ENCODE results near the gene RASSF7. TPM values are rescaled to one million over a fixed set of nuclear protein-coding genes. Genes with fewer than 3 reads are reported as not detected.
A peak's percentile ranks its signal among the peaks of the same experiment; 100 is the strongest.

RASSF7 gene
- total RNA-seq, 2 experiments from 2014 or later: 14.1 to 15.7 TPM

DNA sequence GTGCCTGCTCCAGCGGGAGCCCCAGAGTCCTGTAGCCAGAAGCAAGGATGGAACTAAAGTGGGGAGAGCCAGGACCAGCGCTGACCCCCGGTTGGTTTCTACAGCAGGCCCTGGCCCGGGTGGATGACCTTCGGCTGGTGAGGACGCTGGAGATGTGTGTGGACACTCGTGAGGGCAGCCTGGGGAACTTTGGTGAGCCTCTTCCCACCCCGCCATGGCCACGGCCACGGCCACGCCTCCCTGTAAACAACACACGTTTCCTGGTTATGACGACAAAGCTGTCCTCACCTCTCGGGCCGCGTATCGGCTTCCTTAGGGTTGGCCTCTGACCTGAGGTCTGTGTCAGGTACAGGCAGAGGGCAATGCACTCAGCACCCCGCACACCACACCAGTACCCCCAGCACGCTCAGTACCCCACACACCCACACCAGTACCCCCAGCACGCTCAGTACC lies 19.3 kb upstream of the RASSF7 start:
- no peaks in the 10 kb centered on the region for H3K9me3 ChIP-seq (ENCODE audit: control insufficient read depth in 1 of 2, insufficient read depth in 1 of 2, low read length in 2 of 2)
- TF ChIP-seq, protein P1, sequence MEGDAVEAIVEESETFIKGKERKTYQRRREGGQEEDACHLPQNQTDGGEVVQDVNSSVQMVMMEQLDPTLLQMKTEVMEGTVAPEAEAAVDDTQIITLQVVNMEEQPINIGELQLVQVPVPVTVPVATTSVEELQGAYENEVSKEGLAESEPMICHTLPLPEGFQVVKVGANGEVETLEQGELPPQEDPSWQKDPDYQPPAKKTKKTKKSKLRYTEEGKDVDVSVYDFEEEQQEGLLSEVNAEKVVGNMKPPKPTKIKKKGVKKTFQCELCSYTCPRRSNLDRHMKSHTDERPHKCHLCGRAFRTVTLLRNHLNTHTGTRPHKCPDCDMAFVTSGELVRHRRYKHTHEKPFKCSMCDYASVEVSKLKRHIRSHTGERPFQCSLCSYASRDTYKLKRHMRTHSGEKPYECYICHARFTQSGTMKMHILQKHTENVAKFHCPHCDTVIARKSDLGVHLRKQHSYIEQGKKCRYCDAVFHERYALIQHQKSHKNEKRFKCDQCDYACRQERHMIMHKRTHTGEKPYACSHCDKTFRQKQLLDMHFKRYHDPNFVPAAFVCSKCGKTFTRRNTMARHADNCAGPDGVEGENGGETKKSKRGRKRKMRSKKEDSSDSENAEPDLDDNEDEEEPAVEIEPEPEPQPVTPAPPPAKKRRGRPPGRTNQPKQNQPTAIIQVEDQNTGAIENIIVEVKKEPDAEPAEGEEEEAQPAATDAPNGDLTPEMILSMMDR (IDR thresholded peaks at IDR 0.05): no peak
- no peak overlapping the region for H3K27ac ChIP-seq (ENCODE audit: low read depth in 1 of 2, low read length in 2 of 2)
- ATAC-seq (ENCODE audit: poor library complexity) (no peak), DNase-seq (peak in 1 of 14 experiments; percentile 1)
- Mint-ChIP-seq H3K27me3 (no peaks in the 10 kb centered on the region), H3K4me3 (no peak overlapping the region), H3K4me1 (ENCODE audit: low read depth) (peaks cover 11% of the 10 kb centered on the region), H3K27ac (no peak overlapping the region), H3K9me3 (no peaks in the 10 kb centered on the region), H3K36me3 (ENCODE audit: low read depth) (no peaks in the 10 kb centered on the region)
- intact Hi-C loops (cut with DNase I, micrococcal nuclease): no loop called here
- no peaks in the 10 kb centered on the region for H3K36me3 ChIP-seq (ENCODE audit: insufficient read depth, low read length)
- CTCF ChIA-PET: no interaction called here
- H3K4me3 ChIP-seq (ENCODE audit: low read length): no peak overlapping the region
- peaks cover 22% of the 10 kb centered on the region for H3K4me1 ChIP-seq (ENCODE audit: insufficient read depth, low read length)
- POLR2A ChIA-PET: no interaction called here
- no peaks in the 10 kb centered on the region for H3K27me3 ChIP-seq (ENCODE audit: control insufficient read depth in 1 of 2, insufficient read depth in 2 of 2, low read length in 2 of 2)

DNA sequence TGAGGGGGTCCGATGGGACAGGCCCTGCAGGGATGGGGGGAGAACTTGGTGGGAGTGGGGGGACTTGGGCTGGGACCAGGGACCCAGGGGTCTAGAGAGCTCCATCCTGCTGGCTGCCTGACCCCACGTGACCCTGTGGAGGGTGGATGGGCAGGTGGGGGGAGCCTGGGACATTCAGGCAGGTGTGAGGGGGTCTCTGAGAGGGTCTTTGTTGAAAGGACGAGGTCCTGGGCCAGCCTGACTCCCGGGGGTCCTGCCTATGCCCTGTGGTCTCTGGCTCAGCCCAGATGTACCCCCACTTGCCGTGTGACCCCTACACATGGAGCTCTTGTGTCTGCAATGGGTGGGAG lies 16.0 kb upstream of the RASSF7 start:
- no peak overlapping the region for H3K27ac ChIP-seq (ENCODE audit: low read depth in 1 of 2, low read length in 2 of 2)
- H3K27me3 ChIP-seq (ENCODE audit: control insufficient read depth in 1 of 2, insufficient read depth in 2 of 2, low read length in 2 of 2): no peaks in the 10 kb centered on the region
- ChIA-PET CTCF (no interaction called here), POLR2A (interaction anchor here (0.5 kb wide), 1 partner anchor 214 kb away, joined by 3 read pairs; no protein-coding TSS in a partner anchor)
- no peaks in the 10 kb centered on the region for H3K4me1 ChIP-seq (ENCODE audit: insufficient read depth, low read length)
- Mint-ChIP-seq H3K9me3 (no peaks in the 10 kb centered on the region), H3K4me3 (no peak overlapping the region), H3K27me3 (no peaks in the 10 kb centered on the region), H3K27ac (no peak overlapping the region), H3K36me3 (ENCODE audit: low read depth) (no peaks in the 10 kb centered on the region), H3K4me1 (ENCODE audit: low read depth) (no peaks in the 10 kb centered on the region)
- DNase-seq (peak in 1 of 14 experiments; percentile 1), ATAC-seq (ENCODE audit: poor library complexity) (no peak)
- no peaks in the 10 kb centered on the region for H3K9me3 ChIP-seq (ENCODE audit: control insufficient read depth in 1 of 2, insufficient read depth in 1 of 2, low read length in 2 of 2)
- no peak overlapping the region for H3K4me3 ChIP-seq (ENCODE audit: low read length)
- TF ChIP-seq, protein P1 (IDR thresholded peaks at IDR 0.05): no peak
- no peaks in the 10 kb centered on the region for H3K36me3 ChIP-seq (ENCODE audit: insufficient read depth, low read length)
- intact Hi-C loops (cut with DNase I, micrococcal nuclease): no loop called here

- Histone ChIP-seq H3K9me3 (ENCODE audit: control insufficient read depth in 1 of 2, insufficient read depth in 1 of 2, low read length in 2 of 2) (no peaks in the 10 kb centered on the region), H3K27me3 (ENCODE audit: control insufficient read depth in 1 of 2, insufficient read depth in 2 of 2, low read length in 2 of 2) (no peaks in the 10 kb centered on the region), H3K4me1 (ENCODE audit: insufficient read depth, low read length) (no peaks in the 10 kb centered on the region), H3K4me3 (ENCODE audit: low read length) (no peak overlapping the region), H3K27ac (ENCODE audit: low read depth in 1 of 2, low read length in 2 of 2) (no peak overlapping the region), H3K36me3 (ENCODE audit: insufficient read depth, low read length) (no peaks in the 10 kb centered on the region)
- Mint-ChIP-seq H3K36me3 (ENCODE audit: low read depth) (no peaks in the 10 kb centered on the region), H3K9me3 (no peaks in the 10 kb centered on the region), H3K4me1 (ENCODE audit: low read depth) (no peaks in the 10 kb centered on the region), H3K27ac (no peak overlapping the region), H3K27me3 (no peaks in the 10 kb centered on the region), H3K4me3 (no peak overlapping the region)
- POLR2A ChIA-PET: no interaction called here
- no peak for ATAC-seq (ENCODE audit: poor library complexity)
- DNase-seq: no peak
- intact Hi-C loops (cut with DNase I, micrococcal nuclease): no loop called here
- CTCF ChIA-PET: no interaction called here
- TF ChIP-seq, protein P1 (IDR thresholded peaks at IDR 0.05): no peak
Observed at GRCh38 chr11:545171-545570, 15.6 kb upstream of the RASSF7 start.

Data from CD4-positive, alpha-beta T cell (primary cell).